ENCODE data around the gene CCL18. TPM values are rescaled to one million over a fixed set of nuclear protein-coding genes. Genes with fewer than 3 reads are reported as not detected.

The CCL18 gene
- total RNA-seq, result not detected in 2 replicates

GRCh38 chr17:36063786-36064541 is at the start of gene CCL18:
Gene CCL18 (plus strand): TSS chr17:36064272. CDS start chr17:36064343, 71 bp downstream.

GRCh38 chr17:36017799-36018198 is 46.3 kb upstream of the CCL18 start, which contains the start of gene CCL23:
Gene CCL23 (minus strand): TSS chr17:36017972. CDS start chr17:36017897, 75 bp downstream.

GRCh38 chr17:36089888-36090836 is 26.1 kb downstream of the CCL18 start, which contains the start of gene CCL3:
Gene CCL3 (minus strand): TSS chr17:36090143. CDS start chr17:36090058, 85 bp downstream.

GRCh38 chr17:36103401-36103975 is 39.4 kb downstream of the CCL18 start, which contains the start of gene CCL4:
Gene CCL4 (plus strand): TSS chr17:36103827. CDS start chr17:36103906, 79 bp downstream.

Other genes with a start within 250 kb of the CCL18 start
- not detected in 2 replicates for gene HEATR9, start 195.4 kb upstream of the CCL18 start, total RNA-seq
- 0.33 and 0.34 TPM in 2 replicates for gene CCL5, start 183.9 kb upstream of the CCL18 start, total RNA-seq
- gene RDM1, start 133.5 kb upstream of the CCL18 start, total RNA-seq, result 0.22 TPM in 1 of 2 replicates, not detected in the other
- gene LYZL6, start 120.6 kb upstream of the CCL18 start, total RNA-seq, result not detected in 2 replicates
- gene CCL16, start 82.8 kb upstream of the CCL18 start, total RNA-seq, result 0.11 and 0.26 TPM in 2 replicates
- 9.1 and 12.5 TPM in 2 replicates for gene CCL14, start 77.5 kb upstream of the CCL18 start, total RNA-seq
- gene CCL15, start 62.7 kb upstream of the CCL18 start, total RNA-seq, result not detected in 2 replicates
- gene CCL23, start 46.3 kb upstream of the CCL18 start, total RNA-seq, result 0.26 and 0.33 TPM in 2 replicates
- gene CCL3, start 25.9 kb downstream of the CCL18 start, total RNA-seq, result not detected in 2 replicates
- gene CCL4, start 39.6 kb downstream of the CCL18 start, total RNA-seq, result not detected in 2 replicates
- 0.43 and 1.5 TPM in 2 replicates for gene TBC1D3B, start 112.4 kb downstream of the CCL18 start, total RNA-seq
- gene CCL3L1, start 132.5 kb downstream of the CCL18 start, total RNA-seq, result not detected in 2 replicates
- not detected in 2 replicates for gene CCL4L2, start 146.8 kb downstream of the CCL18 start, total RNA-seq
- 0.11 TPM in 1 of 2 replicates, not detected in the other for gene TBC1D3I, start 200.3 kb downstream of the CCL18 start, total RNA-seq